GM19455 (cell line): Measurements from ENCODE around the gene ADCY2.

Source experiments
- ATAC-seq: cut with Tn5 transposase; IDR thresholded peaks from one replicate; pipeline ENCODE4 v1.9.1; 2021; ENCODE audit not compliant: unreplicated experiment

Gene ADCY2

GRCh38 chr5:7437836-7438235 lies 41.9 kb downstream of the ADCY2 start:
- no peak for ATAC-seq

GRCh38 chr5:7445068-7445467 lies 49.1 kb downstream of the ADCY2 start:
- no peak for ATAC-seq

- ATAC-seq = no peak
These were observed 49.9 kb downstream of the ADCY2 start for GRCh38 chr5:7445831-7446230.

DNA sequence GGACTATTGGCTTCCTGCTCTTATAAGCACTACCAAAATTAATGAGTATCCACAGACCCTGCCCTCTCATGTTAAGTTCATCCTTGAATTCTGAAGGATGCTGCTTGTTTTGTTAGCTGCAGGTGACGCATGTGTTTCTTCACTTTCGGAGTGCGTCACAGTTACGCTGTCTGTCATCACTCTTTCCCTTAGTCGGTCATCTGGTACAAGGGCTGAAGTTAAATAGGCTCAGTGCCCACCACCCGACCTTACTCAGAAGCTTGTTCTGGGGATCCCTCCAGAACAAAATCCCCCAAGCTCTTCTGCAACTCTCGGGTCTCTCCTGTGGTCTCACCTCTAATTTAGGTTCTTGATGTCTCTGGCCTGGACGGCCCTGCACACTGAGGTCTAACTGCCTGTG lies 51.0 kb downstream of the ADCY2 start:
- ATAC-seq = no peak

DNA sequence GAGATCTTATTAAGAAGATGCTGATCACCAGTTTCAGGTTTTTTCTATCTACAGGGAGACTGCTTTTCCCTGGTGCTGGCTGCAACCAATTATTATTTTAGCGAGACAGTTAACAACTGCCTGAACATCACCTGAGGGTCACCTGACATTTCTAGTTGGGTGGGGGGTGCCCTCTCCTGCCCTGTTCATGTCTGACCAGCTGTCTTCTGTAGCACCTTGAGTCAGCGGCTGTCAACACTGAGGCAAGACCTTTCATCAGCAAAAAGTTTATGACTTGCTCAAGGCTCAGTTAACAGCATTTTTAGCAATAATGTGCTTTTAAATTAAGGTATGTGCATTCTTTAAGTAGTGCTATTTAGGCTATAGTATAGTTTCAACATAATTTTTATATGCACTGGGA lies 58.0 kb downstream of the ADCY2 start:
- ATAC-seq = no peak

DNA sequence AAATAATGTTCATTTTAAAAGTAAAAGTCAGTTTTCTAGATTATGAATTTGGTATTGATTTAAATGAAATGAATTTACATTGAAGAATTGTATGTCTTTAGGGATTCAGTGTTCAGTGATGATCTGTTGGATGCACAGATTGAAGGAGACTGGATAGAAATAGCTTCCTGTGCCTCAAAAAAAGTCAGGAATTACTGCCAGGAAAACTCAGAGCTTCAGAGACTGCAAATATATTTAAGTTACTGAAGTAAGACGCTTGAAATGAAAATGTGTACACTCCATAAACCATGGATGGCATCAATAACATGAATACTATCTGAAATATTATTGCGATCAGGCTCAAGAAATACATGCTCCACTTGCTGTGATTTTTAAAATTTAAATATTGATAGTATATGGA lies 60.3 kb downstream of the ADCY2 start:
- no peak for ATAC-seq

DNA sequence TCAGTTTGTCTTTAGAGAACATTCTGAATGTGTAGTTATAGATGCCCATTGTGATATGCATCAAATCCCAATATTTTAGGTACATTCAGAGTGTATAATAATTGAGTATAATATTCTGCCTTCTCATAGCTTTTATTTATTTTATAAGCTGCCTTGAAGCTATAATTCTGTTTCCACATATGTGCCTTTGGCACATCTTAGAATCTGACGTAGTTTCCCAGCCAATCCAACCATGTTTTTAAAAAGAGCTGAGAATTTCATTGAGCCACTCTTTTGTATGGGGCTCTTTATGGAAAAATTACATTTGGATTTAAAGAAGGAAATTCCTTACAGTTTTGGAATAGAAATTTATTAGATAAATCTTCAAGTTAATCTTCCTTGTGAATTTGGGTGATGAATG lies 65.4 kb downstream of the ADCY2 start:
- ATAC-seq = no peak

DNA sequence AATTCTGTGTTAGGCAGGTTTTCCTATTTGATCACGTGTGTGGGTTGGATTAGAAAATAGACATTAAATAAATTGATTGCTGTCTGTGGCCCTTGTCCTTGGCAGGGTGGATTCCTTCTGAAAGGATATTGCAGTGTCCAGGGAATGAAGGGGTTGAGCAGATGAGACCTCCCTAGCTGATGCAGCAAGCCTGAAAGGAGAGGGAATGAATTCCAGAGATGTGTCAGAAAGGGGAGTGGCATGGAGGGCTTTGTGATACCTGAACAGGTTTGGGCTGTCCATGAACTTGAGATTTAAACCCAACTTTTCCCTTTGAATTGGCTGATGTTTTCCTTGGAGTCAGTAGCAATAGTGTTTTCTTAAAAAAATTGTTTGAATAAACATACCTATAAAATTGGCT lies 66.8 kb downstream of the ADCY2 start:
- no peak for ATAC-seq

GRCh38 chr5:7464182-7464581 lies 68.2 kb downstream of the ADCY2 start:
- no peak for ATAC-seq

GRCh38 chr5:7467179-7467578 lies 71.2 kb downstream of the ADCY2 start:
- ATAC-seq = no peak

DNA sequence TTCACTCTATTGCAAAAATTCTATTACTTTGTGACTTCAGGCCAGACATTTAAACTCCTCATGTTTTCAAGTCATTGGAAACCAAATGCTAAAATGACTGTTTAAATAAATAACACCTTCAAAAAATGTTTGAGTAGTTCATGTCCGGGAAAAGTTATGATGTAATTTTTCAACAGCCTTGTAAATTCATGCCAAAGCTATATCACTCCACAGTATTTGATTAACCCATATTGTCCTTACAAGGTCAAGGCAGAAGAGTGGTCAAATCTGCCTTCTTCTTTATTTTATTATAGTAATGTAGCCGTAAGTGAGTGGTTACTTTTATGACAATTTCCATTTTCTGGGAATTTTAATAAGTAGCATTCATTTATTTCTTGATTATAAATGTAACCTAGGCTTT lies 72.8 kb downstream of the ADCY2 start:
- no peak for ATAC-seq

DNA sequence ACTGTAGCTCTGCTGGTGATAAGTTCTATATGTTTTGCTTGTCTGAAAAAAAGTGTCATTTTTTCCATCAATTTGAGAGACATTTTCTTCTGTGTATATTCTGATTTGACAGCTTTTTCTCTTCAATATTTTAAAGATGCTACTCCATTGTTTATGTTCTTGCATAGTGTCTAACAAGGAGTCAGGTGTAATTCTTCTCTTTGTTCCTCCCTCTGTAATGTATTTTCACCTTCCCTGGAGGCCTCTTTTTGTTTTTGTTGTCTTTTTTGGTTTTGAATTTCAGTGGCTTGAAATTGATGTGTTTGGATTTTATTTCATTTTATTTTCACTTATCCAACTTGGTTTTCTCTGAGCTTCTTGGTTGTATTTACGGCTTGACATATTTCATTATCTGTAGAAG lies 75.8 kb downstream of the ADCY2 start:
- ATAC-seq = no peak

- ATAC-seq = no peak
These were observed 77.2 kb downstream of the ADCY2 start for GRCh38 chr5:7473115-7473514.

- no peak for ATAC-seq
These were observed 77.8 kb downstream of the ADCY2 start for GRCh38 chr5:7473668-7474215.

GRCh38 chr5:7474821-7475403 lies 79.0 kb downstream of the ADCY2 start:
- ATAC-seq = no peak

- no peak for ATAC-seq
These were observed 82.5 kb downstream of the ADCY2 start for GRCh38 chr5:7478459-7478858.

DNA sequence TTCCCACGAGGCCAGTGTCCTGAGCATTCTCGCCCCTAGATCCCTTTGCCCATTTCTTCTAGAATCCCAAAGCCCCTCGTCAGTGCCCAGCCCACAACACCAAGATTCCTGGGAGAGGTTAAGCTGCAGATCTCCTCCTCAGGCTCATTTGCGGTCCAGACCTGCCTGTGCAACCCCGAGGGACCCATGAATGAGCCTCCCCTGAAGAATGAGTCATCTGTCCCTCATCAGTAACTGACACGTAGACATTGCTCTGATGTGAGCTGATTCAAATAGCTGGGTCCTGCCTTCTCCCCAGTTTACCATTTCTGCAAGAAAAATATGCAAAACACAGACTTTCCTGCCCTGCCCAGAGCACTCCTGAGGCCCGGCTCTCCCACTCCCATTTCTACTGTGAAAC lies 92.8 kb downstream of the ADCY2 start:
- ATAC-seq = no peak

DNA sequence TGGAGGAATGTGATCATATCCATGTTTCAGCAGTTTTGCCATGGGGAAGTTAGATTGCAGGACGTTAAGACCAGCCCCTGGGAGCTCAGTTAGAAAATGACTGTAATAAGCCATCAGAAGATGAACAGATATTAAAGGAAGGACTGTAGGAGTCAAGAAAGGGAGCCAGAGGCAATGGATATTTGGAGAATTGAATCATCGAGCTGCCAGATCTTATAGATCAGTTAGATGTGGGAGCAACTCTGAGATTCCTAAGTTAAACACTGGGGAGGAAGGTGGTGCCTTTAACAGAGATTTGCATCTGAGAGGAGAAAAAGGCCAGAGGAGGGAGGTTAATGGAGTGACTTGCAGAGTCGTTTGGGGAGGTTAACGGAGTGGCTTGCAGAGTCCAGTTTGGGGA lies 96.4 kb downstream of the ADCY2 start:
- no peak for ATAC-seq

DNA sequence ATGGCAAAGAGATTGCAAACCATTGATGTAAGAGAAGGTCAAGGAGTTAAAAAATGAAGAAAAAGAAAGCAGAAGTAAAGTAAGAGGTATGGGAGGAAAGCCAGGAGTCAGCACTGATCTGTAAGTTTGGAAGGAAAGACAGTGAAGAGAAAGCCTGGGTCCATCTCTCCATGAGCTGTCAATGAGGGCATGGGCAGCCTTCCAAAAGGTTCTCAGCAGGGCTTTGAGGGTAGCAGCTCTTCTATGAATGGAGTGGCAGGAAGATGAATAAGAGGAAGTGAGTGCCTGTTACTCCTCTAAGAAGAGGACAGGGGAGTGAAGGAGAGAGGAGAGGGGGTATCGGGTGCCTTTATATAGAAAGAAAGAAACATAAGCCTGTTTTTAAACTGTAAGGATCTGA lies 97.1 kb downstream of the ADCY2 start:
- no peak for ATAC-seq

DNA sequence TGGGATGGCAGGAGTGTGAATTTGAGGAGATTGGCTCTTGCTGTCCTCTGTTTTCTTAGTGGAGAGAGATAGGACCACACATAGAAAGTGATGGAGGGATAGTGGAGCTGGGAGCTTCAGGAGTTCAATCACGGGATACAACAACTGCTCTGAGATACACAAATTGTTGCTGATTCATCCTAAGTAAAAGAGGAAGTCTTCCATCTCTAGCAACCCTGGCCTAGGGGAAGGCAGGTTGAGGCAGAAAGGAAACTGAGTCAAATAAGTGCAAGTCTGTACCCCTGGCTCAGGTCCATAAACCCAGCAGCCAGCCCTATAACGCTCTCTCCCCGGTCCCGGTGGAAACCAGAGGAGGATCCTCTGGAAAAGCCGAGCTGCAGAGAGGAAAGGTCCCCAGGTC lies 97.7 kb downstream of the ADCY2 start:
- ATAC-seq = no peak

- no peak for ATAC-seq
These were observed 98.7 kb downstream of the ADCY2 start for GRCh38 chr5:7494481-7495130.

DNA sequence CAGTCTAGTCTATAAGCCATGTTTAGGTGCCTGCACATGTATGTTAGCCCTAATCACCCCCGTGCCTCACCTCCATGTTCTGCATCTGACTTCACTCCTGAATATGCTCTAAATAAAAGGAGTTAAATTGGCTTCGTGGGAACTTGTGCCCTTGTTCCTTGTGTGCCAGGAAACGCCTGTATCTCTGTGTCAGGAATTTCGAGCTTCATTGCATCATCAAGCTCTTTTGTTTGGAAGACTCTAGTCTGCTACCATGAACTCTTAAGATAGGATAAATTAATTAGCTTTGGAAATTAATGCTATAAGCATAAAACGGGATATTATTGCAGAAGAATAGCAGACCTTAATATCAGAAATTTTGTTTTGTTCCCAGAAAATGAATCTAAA lies 99.2 kb downstream of the ADCY2 start:
- no peak for ATAC-seq

DNA sequence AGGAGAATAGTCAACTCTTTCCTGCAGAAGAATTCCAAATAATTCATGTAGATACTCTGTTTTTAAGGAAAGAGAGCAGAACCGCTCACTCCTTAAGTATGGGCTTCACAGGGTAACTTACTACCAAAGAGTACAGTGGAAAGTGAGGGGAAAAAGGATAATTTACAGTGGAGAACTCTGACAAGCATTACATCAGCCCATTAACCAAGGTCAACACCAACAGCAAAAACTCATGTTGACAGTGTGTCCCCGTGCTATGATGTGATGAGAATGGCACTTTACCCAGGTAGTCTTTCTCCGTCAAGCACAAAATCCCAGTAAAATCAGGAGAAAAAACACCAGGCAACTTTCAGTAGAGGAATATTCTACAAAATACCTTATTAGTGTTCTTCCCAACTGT lies 104.3 kb downstream of the ADCY2 start:
- no peak for ATAC-seq
